NK-92 treated with Interleukin-12 subunit alpha and Interleukin-12 subunit beta, amount 100 ng/mL, for 24 hours (cell line): Measurements from ENCODE around the gene CXorf65.

Experiments used
- DNase-seq: peaks from one replicate; lab custom pipeline; 2025; lab: John Stamatoyannopoulos, UW

Gene CXorf65

GRCh38 chrX:71107245-71107644, 705 bp upstream of the CXorf65 start:
- DNase-seq: no peak

- no peak for DNase-seq
These were observed 912 bp downstream of the CXorf65 start for GRCh38 chrX:71105628-71106027.

GRCh38 chrX:71103110-71103983, 3.2 kb downstream of the CXorf65 start:
- peak; percentile 69 for DNase-seq

- no peak for DNase-seq
These were observed 4.2 kb downstream of the CXorf65 start for GRCh38 chrX:71102292-71102691.

- DNase-seq: no peak
These were observed 5.7 kb downstream of the CXorf65 start for GRCh38 chrX:71100581-71101505.

GRCh38 chrX:71099736-71100135, 6.8 kb downstream of the CXorf65 start:
- no peak for DNase-seq

- no peak for DNase-seq
These were observed 7.5 kb downstream of the CXorf65 start for GRCh38 chrX:71098951-71099506.

- peak; percentile 65 for DNase-seq
These were observed 8.2 kb downstream of the CXorf65 start for GRCh38 chrX:71098302-71098701.

- no peak for DNase-seq
These were observed 9.8 kb downstream of the CXorf65 start for GRCh38 chrX:71096760-71097032.

GRCh38 chrX:71095981-71096759, 10.4 kb downstream of the CXorf65 start:
- peak; percentile 59 for DNase-seq

GRCh38 chrX:71095555-71095980, 11.0 kb downstream of the CXorf65 start, which contains the start of gene FOXO4:
Gene FOXO4, plus strand, starts transcription at chrX:71095851. Its CDS starts 678 bp downstream, at chrX:71096529.
- peak; percentile 78 for DNase-seq

- no peak for DNase-seq
These were observed 11.5 kb downstream of the CXorf65 start for GRCh38 chrX:71095033-71095432.

- DNase-seq: no peak
These were observed 15.3 kb downstream of the CXorf65 start for GRCh38 chrX:71091263-71091662.

- DNase-seq: no peak
These were observed 20.6 kb downstream of the CXorf65 start for GRCh38 chrX:71085900-71086299.

- no peak for DNase-seq
These were observed 23.7 kb downstream of the CXorf65 start for GRCh38 chrX:71082822-71083221.

GRCh38 chrX:71082124-71082647, 24.4 kb downstream of the CXorf65 start:
- DNase-seq: no peak

GRCh38 chrX:71081330-71082123, 25.0 kb downstream of the CXorf65 start:
- DNase-seq: no peak

GRCh38 chrX:71070531-71070930, 36.0 kb downstream of the CXorf65 start:
- DNase-seq: no peak

- peak; percentile 77 for DNase-seq
These were observed 38.3 kb downstream of the CXorf65 start, which contains the start of gene SNX12 for GRCh38 chrX:71068044-71068918. Gene SNX12, minus strand, starts transcription at chrX:71068334. Its CDS starts 28 bp downstream, at chrX:71068306.

- DNase-seq: no peak
These were observed 38.9 kb downstream of the CXorf65 start for GRCh38 chrX:71067712-71068043.
